HT1080 (cell line): Measurements from ENCODE around the gene CHODL. TPM values are rescaled to one million over a fixed set of nuclear protein-coding genes. Genes with fewer than 3 reads are reported as not detected.
A peak's percentile ranks its signal among the peaks of the same experiment; 100 is the strongest.

Experiments
- DNase-seq: peaks from one replicate; pipeline ENCODE4 v3.0.0-alpha.2; 2015; ENCODE audit warnings: low read depth
- polyA plus RNA-seq, 2 experiments: library from polyadenylated mRNA; depleted of rRNA; stranded (reverse); fragments of >200 nt; gene quantifications; 2 replicates each; pipeline ENCODE4 v1.2.3, GENCODE V29; 2015
- total RNA-seq: library from RNA; depleted of rRNA; stranded (reverse); fragments of >200 nt; shearing (Covaris generic); gene quantifications from 2 replicates; pipeline ENCODE4 v1.2.3, GENCODE V29; 2014; rRNA removed

Gene CHODL
- total RNA-seq = not detected in 2 replicates
- 0.07 and 0.14 TPM in 2 replicates for polyA plus RNA-seq (2015; cell fraction: cytosol; rRNA removed)
- 0.08 and 0.11 TPM in 2 replicates for polyA plus RNA-seq (2015; cell fraction: nucleus; rRNA removed)

- DNase-seq = no peak
Observed at GRCh38 chr21:18244671-18245463, at the start of gene CHODL. TSS of gene CHODL (plus strand) at chr21:18244833. CDS start at chr21:18245224, 391 bp downstream.

GRCh38 chr21:18204931-18205330, 39.7 kb upstream of the CHODL start:
- DNase-seq = peak; percentile 15

GRCh38 chr21:18218331-18218730, 26.3 kb upstream of the CHODL start:
- DNase-seq = no peak

GRCh38 chr21:18220498-18220897, 24.1 kb upstream of the CHODL start:
- no peak for DNase-seq

GRCh38 chr21:18222346-18222745, 22.3 kb upstream of the CHODL start:
- no peak for DNase-seq

GRCh38 chr21:18228060-18228739, 16.4 kb upstream of the CHODL start:
- no peak for DNase-seq

GRCh38 chr21:18235545-18235944, 9.1 kb upstream of the CHODL start:
- DNase-seq = no peak

- DNase-seq = no peak
Observed at GRCh38 chr21:18245464-18245967, 883 bp downstream of the CHODL start.

- no peak for DNase-seq
Observed at GRCh38 chr21:18248171-18248570, 3.5 kb downstream of the CHODL start.

- DNase-seq = peak; percentile 11
Observed at GRCh38 chr21:18249672-18250071, 5.0 kb downstream of the CHODL start.

- no peak for DNase-seq
Observed at GRCh38 chr21:18251065-18251464, 6.4 kb downstream of the CHODL start.

GRCh38 chr21:18252256-18252655, 7.6 kb downstream of the CHODL start:
- no peak for DNase-seq

GRCh38 chr21:18252680-18253079, 8.0 kb downstream of the CHODL start:
- no peak for DNase-seq

GRCh38 chr21:18253221-18253620, 8.6 kb downstream of the CHODL start:
- no peak for DNase-seq

GRCh38 chr21:18253799-18254198, 9.2 kb downstream of the CHODL start:
- no peak for DNase-seq

- DNase-seq = no peak
Observed at GRCh38 chr21:18265944-18266343, 21.3 kb downstream of the CHODL start.

- DNase-seq = no peak
Observed at GRCh38 chr21:18267496-18267895, 22.9 kb downstream of the CHODL start.

GRCh38 chr21:18268906-18269305, 24.3 kb downstream of the CHODL start:
- no peak for DNase-seq

GRCh38 chr21:18269856-18270255, 25.2 kb downstream of the CHODL start:
- DNase-seq = no peak

GRCh38 chr21:18273400-18273799, 28.8 kb downstream of the CHODL start:
- DNase-seq = no peak

GRCh38 chr21:18274370-18274769, 29.7 kb downstream of the CHODL start:
- DNase-seq = no peak

- DNase-seq = no peak
Observed at GRCh38 chr21:18275781-18276180, 31.1 kb downstream of the CHODL start.
